Effector CD4-positive, alpha-beta T cell (primary cell): ENCODE measurements around the gene PANK2.
"Not testable (repeated sequence)": the region's sequence is repeated elsewhere in the genome, so short reads cannot be mapped to it uniquely, and the experiment has no call there.

Experiments
- DNase-seq: peaks from one replicate; pipeline ENCODE4 v3.0.0-alpha.2; 2020
- total RNA-seq: gene quantifications from one replicate; lab custom pipeline; 2026; lab: John Stamatoyannopoulos, UW

PANK2 gene
- 101 reads per million, percentile 83 among the genes with 10 or more reads in this experiment for total RNA-seq

DNA sequence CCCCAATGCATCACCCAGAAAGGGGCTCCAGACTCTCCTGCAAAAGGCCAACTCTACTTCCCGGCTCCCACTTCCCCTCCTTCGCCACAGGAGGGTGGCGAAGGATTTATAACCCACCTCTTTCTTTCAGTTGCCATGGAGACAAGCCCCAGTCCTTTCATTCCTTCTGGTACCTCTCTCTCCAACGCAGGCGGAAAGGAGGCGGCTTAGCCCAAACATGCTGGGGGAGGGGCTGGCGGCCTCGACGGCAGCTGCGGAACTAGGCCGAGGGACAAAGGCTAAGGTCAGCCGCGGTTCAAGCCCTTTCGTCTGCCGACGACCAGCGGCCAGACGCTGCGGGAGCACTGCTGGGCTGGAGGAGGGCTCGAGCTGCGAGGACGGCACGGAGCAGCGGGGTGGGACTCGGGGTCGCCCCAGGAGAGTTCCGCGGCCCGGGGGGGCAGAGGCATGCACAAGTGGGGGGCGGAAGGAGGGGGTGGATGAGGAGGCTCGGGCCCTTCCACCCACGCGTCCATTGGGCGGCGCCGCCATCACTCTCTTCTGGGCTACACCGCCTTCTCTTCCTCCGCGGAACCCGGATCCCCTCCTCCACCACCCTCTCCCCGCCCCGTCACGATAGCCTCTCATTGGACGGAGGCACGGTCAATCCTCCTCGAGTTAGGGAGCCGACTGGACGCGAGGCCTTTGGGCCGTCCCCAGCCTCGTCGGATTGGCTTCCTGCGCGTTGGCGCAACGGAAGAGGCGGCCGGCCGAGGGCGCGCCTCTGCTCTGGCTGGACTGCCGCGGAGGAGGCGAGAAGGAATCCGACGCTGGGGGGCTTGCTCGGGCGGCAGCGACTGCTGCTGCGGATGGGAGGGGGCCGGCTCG is at the start of gene PANK2:
PANK2 (plus strand) TSS at position 766 of the 867 bp plus-strand sequence.
- DNase-seq = peak; percentile 96

DNA sequence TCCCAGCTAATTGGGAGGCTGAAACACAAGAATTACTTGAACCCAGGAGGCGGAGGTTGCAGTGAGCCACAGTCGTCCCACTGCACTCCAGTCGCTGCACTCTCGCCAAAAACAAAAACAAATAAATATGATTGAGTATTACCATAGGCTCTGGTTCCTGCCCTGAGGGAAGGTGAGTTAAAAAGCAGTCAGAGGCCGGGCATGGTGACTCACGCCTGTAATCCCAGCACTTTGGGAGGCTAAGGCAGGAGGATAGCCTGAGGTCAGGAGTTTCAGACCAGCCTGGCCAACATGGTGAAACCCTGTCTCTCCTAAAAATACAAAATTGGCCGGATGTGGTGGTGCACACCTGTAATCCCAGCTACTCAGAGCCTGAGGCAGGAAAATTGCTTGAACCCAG is 49.0 kb upstream of the PANK2 start:
- not testable (repeated sequence) for DNase-seq

DNA sequence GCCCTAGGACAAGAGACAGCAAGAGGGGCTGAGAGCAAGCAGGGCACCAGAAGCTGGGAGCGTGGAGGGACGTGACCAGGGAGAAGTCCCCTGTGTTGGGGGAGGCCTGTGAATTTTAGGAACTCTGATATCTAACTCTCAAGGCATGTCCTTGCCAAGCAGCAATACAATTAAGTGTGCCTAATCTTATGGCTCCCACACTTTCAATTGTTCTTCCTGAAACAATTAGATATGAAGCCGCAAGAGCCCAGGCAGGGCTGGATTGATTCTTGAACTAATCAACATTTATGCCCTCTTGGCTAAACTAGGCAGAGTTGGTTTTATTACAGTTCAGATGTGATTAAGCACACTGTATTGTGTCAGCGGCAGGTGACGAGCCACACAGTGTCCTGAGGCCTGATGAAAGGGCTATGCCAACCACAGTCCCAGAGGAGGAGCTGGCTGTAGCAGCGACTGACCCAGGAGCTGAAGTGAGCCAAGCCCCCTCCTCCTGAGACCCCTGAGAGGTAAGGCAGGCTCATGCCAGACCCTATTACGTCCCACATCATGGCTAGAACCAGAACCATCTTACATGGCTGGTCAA is 46.7 kb upstream of the PANK2 start:
- no peak for DNase-seq

DNA sequence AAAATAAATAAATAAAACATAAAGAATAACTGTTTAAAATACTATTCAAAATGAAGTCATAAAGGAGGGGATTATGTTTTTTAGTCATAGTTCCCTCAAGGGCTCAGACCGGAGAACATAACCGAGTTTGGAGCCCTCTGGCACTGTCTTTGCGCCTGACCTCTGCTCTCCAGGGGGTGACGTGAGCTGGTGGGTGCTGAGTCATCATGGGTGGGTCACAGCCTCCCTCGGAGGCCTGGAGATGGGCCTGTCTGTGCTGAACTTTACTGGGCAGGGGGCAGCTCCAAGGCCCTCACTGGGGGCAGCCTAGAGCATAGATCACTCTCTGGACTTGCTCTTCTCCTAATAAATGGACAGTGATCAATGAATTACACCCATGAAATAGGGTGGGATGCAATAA is 45.7 kb upstream of the PANK2 start:
- no peak for DNase-seq

DNA sequence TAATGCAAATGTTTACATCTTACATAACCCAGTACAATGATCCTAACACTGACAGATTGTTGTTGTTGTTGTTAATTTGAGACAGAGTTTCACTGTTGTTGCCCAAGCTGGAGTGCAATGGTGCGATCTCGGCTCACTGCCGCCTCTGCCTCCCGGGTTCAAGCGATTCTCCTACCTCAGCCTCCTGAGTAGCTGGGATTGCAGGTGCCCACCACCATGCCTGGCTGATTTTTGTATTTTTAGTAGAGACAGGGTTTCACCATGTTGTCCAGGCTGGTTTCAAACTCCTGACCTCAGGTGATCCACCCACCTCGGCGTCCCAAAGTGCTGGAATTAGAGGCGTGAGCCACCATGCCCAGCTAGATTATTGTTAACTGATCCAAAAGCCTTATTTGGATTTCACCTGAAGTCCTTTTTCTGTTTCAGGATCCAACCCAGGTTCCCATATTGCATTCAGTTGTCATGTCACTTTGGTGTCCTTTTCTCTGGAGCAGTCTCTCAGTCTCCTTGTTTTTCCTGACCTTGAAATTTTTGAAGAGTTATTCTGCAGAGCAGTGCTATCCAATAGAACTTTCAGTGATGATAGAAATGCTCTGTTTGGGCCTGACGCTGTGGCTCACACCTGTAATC is 45.1 kb upstream of the PANK2 start:
- DNase-seq = not testable (repeated sequence)

DNA sequence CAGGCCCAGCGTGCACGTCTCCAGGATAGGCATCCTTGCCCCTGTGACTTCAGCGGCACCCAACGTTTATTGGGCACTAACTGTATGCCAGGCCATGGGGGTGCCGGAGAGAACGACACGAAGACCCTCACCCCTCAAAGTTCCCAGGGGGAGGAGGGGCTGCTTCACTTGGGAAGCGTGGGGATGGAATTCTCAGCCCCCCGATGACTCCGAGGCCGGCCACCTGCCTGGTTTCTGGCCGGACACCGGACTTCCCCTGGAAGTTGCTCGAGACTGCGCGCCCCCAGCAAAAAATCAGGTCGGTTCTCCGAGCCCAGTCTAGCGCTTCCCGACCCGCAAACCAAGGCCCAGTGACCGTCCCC is 42.8 kb upstream of the PANK2 start:
- DNase-seq = peak; percentile 20

DNA sequence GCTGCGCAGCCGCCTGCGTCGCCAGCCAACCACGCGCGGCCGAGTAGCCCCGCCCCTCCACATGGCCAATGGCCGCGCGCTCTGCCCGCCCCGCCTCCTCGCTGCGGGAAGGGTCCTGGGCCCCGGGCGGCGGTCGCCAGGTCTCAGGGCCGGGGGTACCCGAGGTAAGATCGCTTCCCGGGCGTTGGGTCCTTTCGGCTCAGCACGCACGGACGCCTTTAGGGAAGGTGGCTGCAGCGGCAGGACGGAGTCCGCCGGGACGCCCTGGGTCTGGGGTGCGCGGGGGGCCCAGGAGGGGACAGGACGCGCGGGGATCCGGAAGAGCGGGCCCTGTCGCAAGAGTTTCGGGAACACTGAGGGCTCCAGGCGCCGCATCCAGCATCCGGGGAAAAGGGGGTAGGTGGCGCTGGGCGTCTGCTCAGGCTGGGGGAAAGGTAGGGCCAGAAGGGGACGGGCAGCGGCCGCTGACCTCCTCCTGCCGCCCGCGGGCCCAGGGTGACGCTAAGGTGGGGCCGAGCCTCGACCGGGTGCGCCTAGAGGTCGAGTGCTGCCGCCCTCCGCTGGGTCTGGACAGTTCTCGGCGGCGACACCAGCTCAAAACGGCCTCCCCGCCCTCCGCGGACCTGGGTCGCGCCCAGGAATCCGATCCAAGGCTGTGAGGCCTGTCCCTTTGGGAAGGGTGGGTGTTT is 42.3 kb upstream of the PANK2 start, which contains the start of gene MAVS:
MAVS (plus strand) TSS at position 95 of the 689 bp plus-strand sequence. CDS start 7,791 bp downstream, outside the sequence.
- DNase-seq = peak; percentile 79

DNA sequence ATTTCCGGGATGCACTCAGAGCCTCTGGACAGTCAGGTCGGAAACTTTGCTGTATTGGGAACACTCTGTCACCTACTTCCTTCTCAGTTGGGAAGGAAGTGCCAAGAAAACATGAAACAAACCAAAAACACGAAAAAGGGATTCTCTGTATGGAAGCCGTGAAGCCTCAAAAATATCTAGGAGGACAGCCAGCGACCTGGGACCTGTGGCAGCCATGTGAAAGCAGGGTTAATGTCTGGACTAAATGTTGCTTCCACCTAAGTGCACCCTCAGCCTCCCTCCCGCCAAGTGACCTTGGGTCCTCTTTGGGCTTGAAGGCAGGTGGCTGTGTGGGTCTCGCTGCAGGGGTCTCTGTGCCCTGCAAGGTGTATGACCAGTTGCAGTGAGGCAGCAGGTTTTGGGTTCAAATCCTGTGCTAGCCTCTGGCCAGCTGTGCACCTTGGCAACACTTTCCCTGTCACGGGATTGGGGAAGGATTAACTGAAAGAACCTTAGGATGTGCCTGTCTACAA is 41.7 kb upstream of the PANK2 start:
- no peak for DNase-seq

DNA sequence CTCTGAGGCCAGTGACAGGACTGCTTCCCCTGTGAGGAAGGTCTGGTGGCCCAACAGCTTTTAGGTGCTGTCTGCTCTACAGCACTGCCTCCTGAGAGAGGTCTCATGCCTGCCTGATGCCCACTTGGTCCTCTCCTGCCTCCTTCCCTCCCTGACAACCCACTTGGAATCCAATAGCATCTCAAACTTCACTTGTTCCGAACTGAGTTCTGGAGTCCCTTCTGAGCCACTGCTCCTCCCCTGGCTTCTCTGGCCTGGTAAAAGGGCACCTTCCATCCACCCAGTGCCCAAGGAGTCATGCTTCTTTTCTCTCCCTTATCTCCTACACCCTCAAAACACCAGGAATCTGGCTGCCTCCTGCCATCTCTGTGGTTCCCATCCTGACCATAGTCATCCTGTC is 40.6 kb upstream of the PANK2 start:
- DNase-seq = no peak

DNA sequence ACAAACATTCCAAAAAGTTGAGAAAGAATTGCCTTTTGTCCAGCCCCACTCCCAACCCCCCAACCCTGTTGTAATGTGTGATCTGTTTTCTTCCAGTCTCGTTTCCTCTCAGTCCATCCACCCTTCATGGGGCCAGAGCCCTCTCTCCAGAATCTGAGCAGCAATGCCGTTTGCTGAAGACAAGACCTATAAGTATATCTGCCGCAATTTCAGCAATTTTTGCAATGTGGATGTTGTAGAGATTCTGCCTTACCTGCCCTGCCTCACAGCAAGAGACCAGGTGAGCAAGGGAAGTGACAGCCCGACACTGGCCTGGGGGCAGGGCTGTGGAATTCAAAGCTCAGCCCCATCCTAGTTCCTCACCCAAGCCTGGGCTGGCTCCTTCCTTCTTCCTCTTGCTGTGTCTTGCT is 34.7 kb upstream of the PANK2 start:
- DNase-seq = no peak

DNA sequence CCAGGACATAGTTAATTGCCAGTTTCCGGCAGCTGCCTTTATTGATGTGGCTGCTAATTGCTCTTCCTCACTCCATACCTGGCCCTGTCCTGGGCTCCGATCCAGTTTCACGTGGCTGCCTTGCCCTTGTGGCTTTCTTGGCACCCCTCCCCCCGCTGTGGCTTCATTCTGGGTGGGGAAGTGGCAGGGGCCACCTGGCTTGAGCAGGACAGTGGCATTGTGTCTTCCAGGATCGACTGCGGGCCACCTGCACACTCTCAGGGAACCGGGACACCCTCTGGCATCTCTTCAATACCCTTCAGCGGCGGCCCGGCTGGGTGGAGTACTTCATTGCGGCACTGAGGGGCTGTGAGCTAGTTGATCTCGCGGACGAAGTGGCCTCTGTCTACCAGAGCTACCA is 31.8 kb upstream of the PANK2 start:
- DNase-seq = no peak

DNA sequence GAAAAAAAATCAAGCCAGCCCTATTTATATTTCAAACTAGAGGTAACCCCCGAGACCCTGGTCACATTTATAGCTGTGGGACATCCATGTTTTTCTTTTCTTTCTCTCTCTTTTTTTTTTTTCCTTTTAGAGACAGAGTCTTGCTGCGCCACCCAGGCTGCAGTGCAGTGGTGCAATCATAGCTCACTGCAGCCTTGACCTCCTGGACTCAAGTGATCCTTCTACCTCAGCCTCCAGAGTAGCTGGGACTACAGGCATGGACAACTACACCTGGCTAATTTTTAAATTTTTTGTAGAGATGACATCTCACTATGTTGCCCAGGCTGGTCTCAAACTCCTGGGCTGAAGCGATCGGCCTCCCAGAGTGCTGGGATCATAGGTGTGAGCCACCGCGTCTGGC is 30.5 kb upstream of the PANK2 start:
- no peak for DNase-seq

DNA sequence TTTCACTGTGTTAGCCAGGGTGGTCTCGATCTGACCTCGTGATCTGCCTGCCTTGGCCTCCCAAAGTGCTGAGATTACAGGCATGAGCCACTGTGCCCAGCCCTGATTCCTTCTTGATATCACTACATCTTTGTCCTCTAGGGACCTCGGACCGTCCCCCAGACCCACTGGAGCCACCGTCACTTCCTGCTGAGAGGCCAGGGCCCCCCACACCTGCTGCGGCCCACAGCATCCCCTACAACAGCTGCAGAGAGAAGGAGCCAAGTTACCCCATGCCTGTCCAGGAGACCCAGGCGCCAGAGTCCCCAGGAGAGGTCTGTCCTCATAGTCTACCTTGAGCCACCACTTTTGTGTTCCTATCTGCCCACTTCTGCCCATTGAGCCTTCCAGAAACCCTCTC is 28.0 kb upstream of the PANK2 start:
- no peak for DNase-seq

DNA sequence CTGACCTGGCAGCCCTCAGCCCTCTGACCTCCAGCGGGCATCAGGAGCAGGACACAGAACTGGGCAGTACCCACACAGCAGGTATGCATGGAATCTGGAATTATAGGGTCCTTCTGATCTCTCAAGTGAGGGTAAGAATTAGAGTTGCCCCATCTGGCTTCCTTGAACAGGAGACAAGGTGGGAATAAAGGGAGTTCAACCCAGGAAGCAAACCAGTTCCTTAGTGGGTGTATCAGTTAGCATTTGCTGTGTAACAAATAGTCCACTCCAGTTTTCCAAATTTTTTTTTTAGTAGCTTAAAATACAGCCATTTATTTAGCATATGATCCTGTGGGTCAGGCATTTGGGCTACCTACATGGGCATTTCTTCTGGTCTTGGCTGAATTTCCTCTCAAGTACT is 26.9 kb upstream of the PANK2 start:
- DNase-seq = no peak

DNA sequence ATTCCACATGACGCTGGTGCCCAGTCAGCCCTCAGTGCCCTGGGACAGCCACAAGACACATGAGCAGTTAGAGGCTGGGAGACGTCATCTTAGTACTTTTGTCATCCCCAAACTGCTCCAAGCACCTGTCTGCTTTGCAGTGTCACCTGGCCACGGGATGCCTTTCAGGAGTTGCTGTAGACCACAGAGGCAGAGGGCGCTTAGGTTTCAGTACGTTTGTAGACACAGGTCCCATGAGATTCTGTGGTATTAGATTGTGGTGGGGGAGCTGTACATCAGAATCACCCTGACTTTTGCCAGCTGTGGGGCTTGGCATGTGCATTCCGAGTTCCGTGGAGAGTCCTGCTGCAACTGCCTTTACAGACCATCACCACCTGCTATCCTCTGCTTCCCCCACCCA is 25.9 kb upstream of the PANK2 start:
- no peak for DNase-seq

DNA sequence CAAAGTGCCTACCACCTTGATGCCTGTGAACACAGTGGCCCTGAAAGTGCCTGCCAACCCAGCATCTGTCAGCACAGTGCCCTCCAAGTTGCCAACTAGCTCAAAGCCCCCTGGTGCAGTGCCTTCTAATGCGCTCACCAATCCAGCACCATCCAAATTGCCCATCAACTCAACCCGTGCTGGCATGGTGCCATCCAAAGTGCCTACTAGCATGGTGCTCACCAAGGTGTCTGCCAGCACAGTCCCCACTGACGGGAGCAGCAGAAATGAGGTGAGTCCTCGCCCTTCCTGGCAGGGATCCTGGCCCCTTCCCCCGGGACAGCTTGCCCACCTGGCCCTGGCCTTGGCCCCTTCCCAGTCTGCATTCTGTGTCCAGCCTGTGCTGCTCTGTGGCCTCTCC is 24.7 kb upstream of the PANK2 start:
- DNase-seq = no peak

DNA sequence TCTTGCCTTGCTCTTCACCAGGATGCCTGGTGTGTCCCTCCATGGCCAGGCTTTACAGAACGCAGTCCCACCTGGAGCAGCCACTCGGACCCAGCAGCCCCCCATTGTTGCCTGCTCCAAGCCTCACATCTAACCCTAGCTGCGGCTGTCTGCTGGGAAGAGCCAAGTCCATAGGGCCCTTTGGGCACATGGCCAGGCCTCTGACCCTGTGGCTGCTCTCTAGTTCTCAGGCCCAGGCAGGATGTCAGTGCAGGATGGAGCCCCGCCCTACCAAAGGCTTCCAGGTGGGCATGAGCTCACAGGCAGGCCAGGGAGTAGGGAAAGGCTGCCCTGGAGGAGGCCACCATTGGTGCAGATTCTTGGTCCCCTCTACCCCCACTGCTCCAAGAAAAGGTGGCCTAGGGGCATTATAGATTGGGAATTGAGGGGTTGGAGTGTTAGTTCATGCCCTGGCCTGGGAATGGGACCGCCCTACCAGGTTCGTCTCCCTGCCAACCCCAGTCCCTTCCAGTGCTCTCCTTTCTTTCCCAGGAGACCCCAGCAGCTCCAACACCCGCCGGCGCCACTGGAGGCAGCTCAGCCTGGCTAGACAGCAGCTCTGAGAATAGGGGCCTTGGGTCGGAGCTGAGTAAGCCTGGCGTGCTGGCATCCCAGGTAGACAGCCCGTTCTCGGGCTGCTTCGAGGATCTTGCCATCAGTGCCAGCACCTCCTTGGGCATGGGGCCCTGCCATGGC is 23.9 kb upstream of the PANK2 start:
- DNase-seq = no peak

DNA sequence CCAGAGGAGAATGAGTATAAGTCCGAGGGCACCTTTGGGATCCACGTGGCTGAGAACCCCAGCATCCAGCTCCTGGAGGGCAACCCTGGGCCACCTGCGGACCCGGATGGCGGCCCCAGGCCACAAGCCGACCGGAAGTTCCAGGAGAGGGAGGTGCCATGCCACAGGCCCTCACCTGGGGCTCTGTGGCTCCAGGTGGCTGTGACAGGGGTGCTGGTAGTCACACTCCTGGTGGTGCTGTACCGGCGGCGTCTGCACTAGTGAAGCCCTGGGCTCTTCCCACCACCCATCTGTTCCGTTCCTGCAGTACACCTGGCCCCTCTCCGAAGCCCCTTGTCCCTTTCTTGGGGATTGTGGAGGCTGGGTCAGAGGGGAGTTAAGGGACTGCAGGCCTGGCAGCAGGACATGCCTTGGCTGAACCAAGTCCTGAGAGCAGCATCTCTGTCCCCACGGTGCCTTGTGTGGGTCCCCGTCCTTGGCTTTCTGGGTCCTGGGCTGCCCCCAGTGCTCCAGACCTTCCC is 23.2 kb upstream of the PANK2 start:
- no peak for DNase-seq

DNA sequence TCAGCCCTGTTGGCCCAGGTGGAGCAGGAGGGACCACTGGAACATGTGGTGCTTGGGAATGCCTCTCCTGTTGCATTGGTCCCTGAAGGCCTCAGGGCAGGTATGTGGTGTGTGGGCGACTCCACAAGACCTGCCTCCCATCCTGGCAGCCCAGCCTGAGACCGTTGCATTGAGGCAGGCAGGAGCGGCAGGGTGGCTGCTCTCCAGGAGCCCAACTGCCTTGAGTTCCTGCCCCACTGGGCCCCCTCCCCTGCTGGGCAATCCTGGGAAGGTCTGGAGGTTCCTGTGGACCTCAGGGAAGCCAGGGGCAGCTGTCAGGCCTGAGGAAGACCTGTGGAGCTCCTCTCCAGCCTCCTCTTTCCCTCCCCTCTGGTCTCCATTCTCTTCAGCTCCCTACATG is 22.7 kb upstream of the PANK2 start:
- DNase-seq = no peak

DNA sequence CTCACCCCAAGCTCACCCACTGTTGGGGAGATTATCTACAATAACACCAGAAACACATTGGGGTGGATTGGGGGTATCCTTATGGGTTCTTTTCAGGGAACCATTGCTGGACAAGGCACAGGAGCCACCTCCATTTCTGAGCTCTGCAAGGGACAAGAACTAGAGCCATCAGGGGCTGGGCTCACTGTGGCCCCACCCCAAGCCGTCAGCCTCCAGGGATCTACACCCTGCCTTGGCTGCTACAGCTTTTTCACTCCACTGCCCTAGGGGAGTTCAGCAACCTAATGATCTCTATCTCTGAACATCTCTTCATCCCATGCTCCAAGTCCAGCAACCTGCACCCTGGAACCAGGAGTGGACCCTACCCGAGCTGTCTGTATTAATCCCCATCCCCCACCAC is 21.4 kb upstream of the PANK2 start:
- DNase-seq = no peak

DNA sequence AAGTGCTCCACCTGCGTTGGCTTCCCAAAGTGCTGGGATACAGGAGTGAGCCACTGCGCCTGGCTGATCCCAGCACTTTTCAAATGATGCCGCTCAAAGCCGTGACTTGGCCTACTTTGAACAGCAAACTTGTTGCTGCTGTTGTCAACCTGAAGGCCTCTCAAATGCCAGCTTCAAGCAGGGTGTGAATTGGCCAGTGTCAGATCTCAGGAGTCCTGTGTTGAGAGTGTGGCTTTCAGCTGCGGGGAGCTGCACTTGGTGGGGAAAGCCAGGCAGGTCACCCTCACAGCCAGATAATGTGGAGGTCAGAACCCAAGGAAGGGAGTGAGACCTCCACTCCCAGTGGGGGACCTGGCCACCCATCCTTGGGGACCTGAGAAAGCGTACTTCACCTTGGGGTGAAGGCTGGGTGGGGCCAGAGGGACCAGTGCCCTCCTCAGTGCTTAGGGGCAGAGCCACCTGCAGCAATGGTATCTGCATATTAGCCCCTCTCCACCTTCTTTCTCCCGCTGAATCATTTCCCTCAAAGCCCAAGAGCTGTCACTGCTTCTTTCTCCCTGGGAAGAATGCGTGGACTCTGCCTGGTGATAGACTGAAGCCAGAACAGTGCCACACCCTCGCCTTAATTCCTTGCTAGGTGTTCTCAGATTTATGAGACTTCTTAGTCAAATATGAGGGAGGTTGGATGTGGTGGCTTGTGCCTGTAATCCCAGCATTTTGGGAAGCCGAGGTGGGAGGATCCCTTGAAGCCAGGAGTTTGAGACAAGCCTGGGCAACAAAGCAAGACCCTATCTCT is 19.1 kb upstream of the PANK2 start:
- no peak for DNase-seq
